Measurements from ENCODE around the gene KRT33A. TPM values are rescaled to one million over a fixed set of nuclear protein-coding genes. Genes with fewer than 3 reads are reported as not detected.

The KRT33A gene
- total and polyA plus RNA-seq, 7 experiments from 2014 or later = not detected

DNA sequence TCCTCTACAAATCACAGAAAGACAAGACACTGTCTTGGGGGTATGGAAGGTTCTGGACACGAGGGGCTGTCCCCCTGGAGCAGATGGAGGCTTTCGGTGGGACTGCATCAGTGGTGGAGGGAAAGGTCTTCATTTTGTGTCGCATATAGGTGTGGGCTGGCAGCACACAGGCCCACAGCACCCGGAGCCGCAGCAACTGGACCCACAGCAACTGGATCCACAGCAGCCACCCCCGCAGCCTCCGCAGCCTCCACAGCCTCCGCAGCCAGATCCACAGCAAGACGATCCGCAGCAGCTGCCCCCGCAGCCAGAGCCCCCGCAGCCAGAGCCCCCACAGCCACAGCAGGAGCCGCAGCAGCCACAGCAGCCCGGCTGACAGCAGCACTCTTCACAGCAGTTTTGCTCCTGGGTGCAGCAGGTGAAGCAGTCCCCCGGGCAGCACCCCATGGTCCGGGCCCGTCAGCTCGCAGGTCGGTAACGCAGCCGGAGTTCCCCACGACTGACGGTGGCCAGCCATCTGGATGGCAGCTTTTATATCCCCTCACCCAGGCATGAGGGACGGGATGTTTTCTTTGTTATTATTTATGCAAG, 35.3 kb downstream of the KRT33A start, which contains the start of gene KRTAP17-1:
Gene KRTAP17-1, minus strand, starts transcription at position 507 of the 591 bp plus-strand sequence. Its CDS starts 60 bp downstream, at position 447.
- no peak within 1 kb of the TSS for H3K27ac ChIP-seq (ENCODE audit: low read depth, low read length)
- H3K27me3 ChIP-seq (ENCODE audit: control insufficient read depth in 2 of 2, insufficient read depth in 2 of 2, low read length in 2 of 2) = no peaks in the 10 kb centered on the region
- Mint-ChIP-seq H3K4me3 (no peak within 1 kb of the TSS), H3K27me3 (peaks cover 0 to 14% (median 0%) of the 10 kb centered on the region in 5 donors), H3K4me1 (peaks cover 6 to 29% (median 21%) of the 10 kb centered on the region in 7 donors), H3K36me3 (peaks cover 0 to 12% (median 3%) of the 10 kb centered on the region in 5 donors), H3K9me3 (peaks cover 0 to 15% (median 8%) of the 10 kb centered on the region in 11 donors), H3K27ac (peak within 1 kb of the TSS in 4 of 9 donors; percentile 1 to 72 (median 14))
- intact Hi-C loops (cut with micrococcal nuclease) = no loop called here
- DNase-seq (no peak), ATAC-seq (no peak)
- no peaks in the 10 kb centered on the region for H3K36me3 ChIP-seq (ENCODE audit: control insufficient read depth in 2 of 3, insufficient read depth in 3 of 3, low read length in 3 of 3)
- peaks cover 8 to 12% of the 10 kb centered on the region in 2 donors for H3K4me1 ChIP-seq (ENCODE audit: control insufficient read depth in 2 of 2, insufficient read depth in 2 of 2, low read length in 2 of 2)
- no peaks in the 10 kb centered on the region for H3K9me3 ChIP-seq (ENCODE audit: control insufficient read depth in 2 of 3, low read length in 3 of 3)
- CTCF ChIA-PET = no interaction called here
- POLR2A ChIA-PET = interaction anchor here (0.9 to 1.1 kb wide), 2 partner anchors 7 to 15 kb away, joined by 3 read pairs; no protein-coding TSS in a partner anchor
- H3K4me3 ChIP-seq (ENCODE audit: low read length) = no peak within 1 kb of the TSS

DNA sequence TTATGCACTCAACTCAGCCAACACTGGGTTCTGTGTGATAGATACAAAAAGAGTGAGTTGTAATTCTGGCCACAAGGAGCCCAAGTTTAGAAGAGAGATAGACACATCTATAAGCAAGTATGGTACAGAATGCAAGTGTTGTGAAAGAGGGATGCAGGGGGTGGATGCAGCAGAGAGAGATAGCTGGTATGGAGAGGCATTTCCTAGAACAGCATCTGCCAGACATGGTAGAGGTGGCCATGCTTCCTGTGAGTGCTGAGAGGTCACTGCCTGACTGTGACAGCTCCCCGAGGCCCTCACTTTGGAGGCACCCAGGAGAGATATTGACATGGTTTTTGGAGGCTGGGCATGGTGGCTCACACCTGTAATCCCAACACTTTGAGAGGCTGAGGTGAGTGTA, 39.5 kb downstream of the KRT33A start:
- Mint-ChIP-seq H3K27ac (peak overlapping the region in 8 of 9 donors; percentile 87 to 100 (median 98)), H3K4me3 (peak overlapping the region in 5 of 10 donors; percentile 27 to 89 (median 61)), H3K27me3 (peaks cover 0 to 12% (median 0%) of the 10 kb centered on the region in 5 donors), H3K9me3 (peaks cover 0 to 10% (median 0%) of the 10 kb centered on the region in 11 donors), H3K36me3 (peaks cover 0 to 10% (median 4%) of the 10 kb centered on the region in 5 donors), H3K4me1 (peaks cover 28 to 70% (median 61%) of the 10 kb centered on the region in 7 donors)
- ATAC-seq (no peak), DNase-seq (no peak)
- H3K27ac ChIP-seq (ENCODE audit: low read depth, low read length) = no peak overlapping the region
- H3K4me3 ChIP-seq (ENCODE audit: low read length) = no peak overlapping the region
- POLR2A ChIA-PET = interaction anchor here (0.6 kb wide), 1 partner anchor 32 kb away, joined by 3 read pairs; no protein-coding TSS in a partner anchor
- H3K36me3 ChIP-seq (ENCODE audit: control insufficient read depth in 2 of 3, insufficient read depth in 3 of 3, low read length in 3 of 3) = no peaks in the 10 kb centered on the region
- intact Hi-C loops (cut with micrococcal nuclease) = no loop called here
- no peaks in the 10 kb centered on the region for H3K27me3 ChIP-seq (ENCODE audit: control insufficient read depth in 2 of 2, insufficient read depth in 2 of 2, low read length in 2 of 2)
- no peaks in the 10 kb centered on the region for H3K9me3 ChIP-seq (ENCODE audit: control insufficient read depth in 2 of 3, low read length in 3 of 3)
- CTCF ChIA-PET = interaction anchor here (1.2 kb wide), 1 partner anchor 11 kb away, joined by 3 read pairs; no protein-coding TSS in a partner anchor
- peaks cover 41 to 49% of the 10 kb centered on the region in 2 donors for H3K4me1 ChIP-seq (ENCODE audit: control insufficient read depth in 2 of 2, insufficient read depth in 2 of 2, low read length in 2 of 2)

DNA sequence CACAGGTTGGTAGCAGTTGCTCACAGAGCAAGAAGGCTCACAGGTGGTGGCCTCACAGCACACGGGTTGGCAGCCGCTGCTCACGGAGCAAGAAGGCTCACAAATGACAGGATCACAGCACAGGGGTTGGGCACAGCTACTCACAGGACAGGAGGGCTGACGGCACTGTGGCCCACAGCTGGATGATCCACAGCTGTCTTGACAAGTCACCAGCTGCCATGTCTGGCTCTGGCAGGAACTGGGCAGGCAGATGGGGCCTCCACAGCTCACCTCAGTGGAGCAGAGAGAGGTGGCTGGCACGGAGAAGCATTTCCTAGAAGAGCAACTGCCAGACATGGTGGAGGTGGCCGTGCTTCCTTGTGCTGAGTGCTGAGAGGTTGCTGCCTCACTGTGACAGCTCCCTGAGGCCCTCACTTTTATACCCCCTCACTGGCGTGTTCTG, 41.7 kb downstream of the KRT33A start, which contains the start of gene KRTAP16-1:
Gene KRTAP16-1, minus strand, starts transcription at position 392 of the 442 bp plus-strand sequence. Its CDS starts 56 bp downstream, at position 336.
- peak in 1 of 9 donors; percentile 69 for DNase-seq
- H3K27ac Mint-ChIP-seq = peak within 1 kb of the TSS; percentile 82 to 100 (median 98)

DNA sequence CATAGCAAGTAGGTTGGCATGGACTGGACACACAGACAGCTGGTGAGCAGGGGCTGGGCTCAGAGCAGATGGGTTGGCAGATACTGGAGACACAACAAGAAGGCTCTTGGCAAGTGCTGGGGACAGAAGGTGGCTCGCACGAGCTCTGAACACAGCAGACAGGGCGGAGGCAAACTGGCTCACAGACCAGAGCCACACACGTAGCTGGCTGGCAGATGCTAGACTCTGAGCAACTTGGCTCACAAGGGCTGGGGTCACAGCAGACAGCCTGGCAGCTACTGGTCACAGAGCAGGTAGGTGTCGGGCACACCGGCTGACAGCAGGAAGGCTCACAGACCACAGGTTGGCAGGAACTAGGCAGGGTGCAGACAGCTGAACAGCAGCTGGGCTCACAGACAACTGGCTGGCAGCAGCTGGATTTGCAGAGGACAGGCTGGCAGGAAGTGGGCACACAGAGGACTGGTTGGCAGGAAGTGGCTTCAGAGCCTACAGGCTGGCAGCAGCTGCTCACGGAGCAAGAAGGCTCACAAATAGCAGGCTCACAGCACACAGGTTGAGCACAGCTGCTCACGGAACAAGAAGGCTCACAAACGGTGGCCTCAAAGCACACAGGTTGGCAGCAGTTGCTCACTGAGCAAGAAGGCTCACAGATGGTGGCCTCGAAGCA, 42.2 kb downstream of the KRT33A start:
- CTCF ChIA-PET = interaction anchor here (0.7 to 3.0 kb wide), 12 partner anchors 14 to 769 kb away, joined by 3 to 39 read pairs (median 4); no protein-coding TSS in a partner anchor
- no peaks in the 10 kb centered on the region for H3K36me3 ChIP-seq (ENCODE audit: control insufficient read depth in 2 of 3, insufficient read depth in 3 of 3, low read length in 3 of 3)
- ATAC-seq = peak; percentile 91
- POLR2A ChIA-PET = interaction anchor here (0.6 to 3.2 kb wide), 18 partner anchors 8 to 757 kb away, joined by 3 to 36 read pairs (median 4); partner anchors contain the start of gene KRTAP4-12
- Mint-ChIP-seq H3K4me1 (peaks cover 28 to 80% (median 70%) of the 10 kb centered on the region in 7 donors), H3K4me3 (peak overlapping the region; percentile 65 to 89 (median 78)), H3K9me3 (peaks cover 0 to 10% (median 0%) of the 10 kb centered on the region in 11 donors), H3K36me3 (peaks cover 0 to 14% (median 9%) of the 10 kb centered on the region in 5 donors), H3K27me3 (peaks cover 0 to 8% (median 0%) of the 10 kb centered on the region in 5 donors), H3K27ac (peak overlapping the region; percentile 82 to 100 (median 98))
- H3K27ac ChIP-seq (ENCODE audit: low read depth, low read length) = peak overlapping the region; percentile 75
- peaks cover 41 to 49% of the 10 kb centered on the region in 2 donors for H3K4me1 ChIP-seq (ENCODE audit: control insufficient read depth in 2 of 2, insufficient read depth in 2 of 2, low read length in 2 of 2)
- peak overlapping the region; percentile 24 for H3K4me3 ChIP-seq (ENCODE audit: low read length)
- peak in 8 of 9 donors; percentile 56 to 94 (median 92) for DNase-seq
- no peaks in the 10 kb centered on the region for H3K9me3 ChIP-seq (ENCODE audit: control insufficient read depth in 2 of 3, low read length in 3 of 3)
- intact Hi-C loops (cut with micrococcal nuclease) = loop anchor here in 1 of 2 donors (1.0 to 5.0 kb wide), 4 partner anchors 14 to 188 kb away; no protein-coding TSS in a partner anchor
- H3K27me3 ChIP-seq (ENCODE audit: control insufficient read depth in 2 of 2, insufficient read depth in 2 of 2, low read length in 2 of 2) = no peaks in the 10 kb centered on the region

More for the DNA sequence above, 41.7 kb downstream of the KRT33A start, which contains the start of gene KRTAP16-1:
- Mint-ChIP-seq H3K4me3 (peak within 1 kb of the TSS; percentile 65 to 89 (median 78)), H3K9me3 (peaks cover 0 to 10% (median 0%) of the 10 kb centered on the region in 11 donors), H3K4me1 (peaks cover 28 to 82% (median 70%) of the 10 kb centered on the region in 7 donors), H3K27me3 (peaks cover 0 to 8% (median 0%) of the 10 kb centered on the region in 5 donors), H3K36me3 (peaks cover 0 to 14% (median 9%) of the 10 kb centered on the region in 5 donors)
- Histone ChIP-seq H3K36me3 (ENCODE audit: control insufficient read depth in 2 of 3, insufficient read depth in 3 of 3, low read length in 3 of 3) (no peaks in the 10 kb centered on the region), H3K27me3 (ENCODE audit: control insufficient read depth in 2 of 2, insufficient read depth in 2 of 2, low read length in 2 of 2) (no peaks in the 10 kb centered on the region), H3K9me3 (ENCODE audit: control insufficient read depth in 2 of 3, low read length in 3 of 3) (no peaks in the 10 kb centered on the region), H3K4me1 (ENCODE audit: control insufficient read depth in 2 of 2, insufficient read depth in 2 of 2, low read length in 2 of 2) (peaks cover 41 to 49% of the 10 kb centered on the region in 2 donors), H3K27ac (ENCODE audit: low read depth, low read length) (peak within 1 kb of the TSS; percentile 75), H3K4me3 (ENCODE audit: low read length) (peak within 1 kb of the TSS; percentile 24)
- ChIA-PET CTCF (interaction anchor here (0.7 to 3.0 kb wide), 12 partner anchors 13 to 769 kb away, joined by 3 to 39 read pairs (median 4); no protein-coding TSS in a partner anchor), POLR2A (interaction anchor here (0.6 to 3.2 kb wide), 16 partner anchors 10 to 758 kb away, joined by 3 to 36 read pairs (median 4); partner anchors contain the start of gene KRTAP4-12)
- ATAC-seq = no peak
- intact Hi-C loops (cut with micrococcal nuclease) = loop anchor here in 1 of 2 donors (1.0 to 5.0 kb wide), 4 partner anchors 13 to 189 kb away; no protein-coding TSS in a partner anchor

DNA sequence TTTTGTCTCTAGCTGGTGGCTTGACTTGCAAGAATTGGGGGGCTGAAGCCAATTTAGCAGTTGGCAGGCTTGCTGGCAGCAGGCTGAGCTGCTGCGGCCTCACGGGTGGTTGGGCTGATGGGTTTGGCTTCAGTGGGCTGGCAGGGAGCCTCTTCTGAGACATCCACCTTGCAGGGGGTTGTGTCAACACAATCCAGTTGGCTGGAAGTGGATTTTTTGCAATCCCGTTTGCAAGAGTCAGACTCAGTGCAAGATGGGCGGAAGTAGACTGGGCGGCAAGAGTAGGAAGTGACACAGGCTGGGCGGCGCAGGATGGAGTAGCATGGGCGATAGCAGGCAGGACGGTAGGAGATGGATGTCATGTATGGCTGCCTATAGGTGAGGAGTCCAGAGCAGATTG, 43.0 kb downstream of the KRT33A start:
- Histone ChIP-seq H3K9me3 (ENCODE audit: control insufficient read depth in 2 of 3, low read length in 3 of 3) (no peaks in the 10 kb centered on the region), H3K4me1 (ENCODE audit: control insufficient read depth in 2 of 2, insufficient read depth in 2 of 2, low read length in 2 of 2) (peaks cover 41 to 49% of the 10 kb centered on the region in 2 donors), H3K36me3 (ENCODE audit: control insufficient read depth in 2 of 3, insufficient read depth in 3 of 3, low read length in 3 of 3) (no peaks in the 10 kb centered on the region), H3K27ac (ENCODE audit: low read depth, low read length) (peak overlapping the region; percentile 75), H3K4me3 (ENCODE audit: low read length) (peak overlapping the region; percentile 13), H3K27me3 (ENCODE audit: control insufficient read depth in 2 of 2, insufficient read depth in 2 of 2, low read length in 2 of 2) (no peaks in the 10 kb centered on the region)
- POLR2A ChIA-PET = interaction anchor here (0.5 to 3.2 kb wide), 11 partner anchors 8 to 756 kb away, joined by 3 to 36 read pairs (median 3); partner anchors contain the start of genes EIF1 and SMARCE1
- Mint-ChIP-seq H3K36me3 (peaks cover 0 to 14% (median 9%) of the 10 kb centered on the region in 5 donors), H3K9me3 (peaks cover 0 to 10% (median 0%) of the 10 kb centered on the region in 11 donors), H3K27me3 (peaks cover 0 to 8% (median 0%) of the 10 kb centered on the region in 5 donors), H3K27ac (peak overlapping the region; percentile 82 to 100 (median 98)), H3K4me1 (peaks cover 28 to 78% (median 70%) of the 10 kb centered on the region in 7 donors), H3K4me3 (peak overlapping the region; percentile 65 to 89 (median 78))
- ATAC-seq = no peak
- intact Hi-C loops (cut with micrococcal nuclease) = loop anchor here in 1 of 2 donors (1.0 to 5.0 kb wide), 4 partner anchors 15 to 187 kb away; no protein-coding TSS in a partner anchor
- no peak for DNase-seq
- CTCF ChIA-PET = interaction anchor here (1.6 to 3.0 kb wide), 5 partner anchors 14 to 400 kb away, joined by 4 to 39 read pairs (median 7); no protein-coding TSS in a partner anchor

All from naive thymus-derived CD4-positive, alpha-beta T cell (primary cell).